RWPE1 (cell line): ENCODE data around the gene ANO2.

Experiments
- CTCF ChIA-PET: fragments of 350-600 bp; sonication (Branson Sonifier 250); formaldehyde crosslinking; extraction: SDS; loops from one replicate; lab custom pipeline; 2021; lab: Yijun Ruan, JAX
- POLR2A ChIA-PET: fragments of 400-600 bp; formaldehyde crosslinking; extraction: SDS; loops from one replicate; lab custom pipeline; 2020; ENCODE audit warnings: antibody characterized with exemption; ENCODE audit not compliant: low non-redundant PET; lab: Yijun Ruan, JAX
- DNase-seq: peaks from one replicate; pipeline ENCODE4 v3.0.0; 2012; ENCODE audit warnings: low spot score
- H3K27ac ChIP-seq: fragments of 450-650 bp; 2 replicates; pipeline ENCODE4 v1.5.1; 2017
- CTCF ChIP-seq: fragments of 450-650 bp; conservative IDR thresholded peaks from 2 replicates; pipeline ENCODE4 v1.5.1; 2017; ENCODE audit warnings: low read depth, mild to moderate bottlenecking

Gene ANO2

DNA sequence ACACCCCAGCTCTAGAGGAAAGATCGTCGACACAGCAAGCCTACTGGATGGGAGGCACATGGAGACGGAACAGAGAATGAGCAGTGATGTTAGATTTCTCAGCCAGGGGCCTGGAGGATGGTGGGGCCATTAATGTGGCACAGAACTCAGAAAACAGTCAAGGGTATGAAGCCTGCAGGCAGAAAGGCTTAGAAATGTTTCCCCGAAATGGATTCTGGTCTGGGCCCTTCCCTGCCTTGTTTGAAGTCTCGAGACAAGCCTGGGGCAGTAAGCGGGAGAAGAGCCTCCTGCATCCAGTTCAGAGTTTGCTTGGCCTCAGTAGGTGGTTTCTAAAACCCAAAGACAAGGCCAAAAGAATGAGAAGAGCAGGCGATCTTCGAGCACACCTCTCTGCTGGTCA, 354.7 kb downstream of the ANO2 start:
- CTCF ChIA-PET = no interaction called here
- POLR2A ChIA-PET = no interaction called here
- no peak for TF ChIP-seq CTCF
- no peak overlapping the region for H3K27ac ChIP-seq
- DNase-seq = no peak

- CTCF ChIA-PET = no interaction called here
- DNase-seq = no peak
- TF ChIP-seq CTCF = no peak
- POLR2A ChIA-PET = no interaction called here
- no peak overlapping the region for H3K27ac ChIP-seq
Measured at GRCh38 chr12:5589054-5589453, 356.0 kb downstream of the ANO2 start.

DNA sequence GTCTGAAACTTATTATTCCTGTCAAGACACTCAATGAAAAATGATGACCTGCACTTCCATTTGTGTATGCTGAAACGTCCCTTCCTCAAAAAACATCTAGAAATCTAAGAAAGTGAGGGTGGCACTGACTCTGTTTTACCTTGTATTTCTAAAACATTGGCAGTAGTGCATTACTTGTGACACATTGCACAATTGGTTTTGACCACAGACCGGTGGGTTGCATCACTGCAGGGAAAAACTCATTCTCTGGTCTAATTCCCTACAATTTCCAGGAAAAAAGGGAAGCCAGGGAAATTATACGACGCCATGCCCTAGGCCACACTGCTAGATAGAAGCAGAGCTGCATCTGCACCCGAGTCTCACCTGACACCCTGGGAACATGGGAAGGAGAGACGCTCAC, 356.5 kb downstream of the ANO2 start:
- DNase-seq = no peak
- H3K27ac ChIP-seq = no peak overlapping the region
- ChIA-PET CTCF (no interaction called here), POLR2A (no interaction called here)
- no peak for TF ChIP-seq CTCF

GRCh38 chr12:5588176-5588575, 356.9 kb downstream of the ANO2 start:
- CTCF ChIA-PET = interaction anchor here (0.6 kb wide), 1 partner anchor 128 kb away, joined by 4 read pairs; no protein-coding TSS in a partner anchor
- no peak for DNase-seq
- POLR2A ChIA-PET = no interaction called here
- no peak for TF ChIP-seq CTCF
- no peak overlapping the region for H3K27ac ChIP-seq

DNA sequence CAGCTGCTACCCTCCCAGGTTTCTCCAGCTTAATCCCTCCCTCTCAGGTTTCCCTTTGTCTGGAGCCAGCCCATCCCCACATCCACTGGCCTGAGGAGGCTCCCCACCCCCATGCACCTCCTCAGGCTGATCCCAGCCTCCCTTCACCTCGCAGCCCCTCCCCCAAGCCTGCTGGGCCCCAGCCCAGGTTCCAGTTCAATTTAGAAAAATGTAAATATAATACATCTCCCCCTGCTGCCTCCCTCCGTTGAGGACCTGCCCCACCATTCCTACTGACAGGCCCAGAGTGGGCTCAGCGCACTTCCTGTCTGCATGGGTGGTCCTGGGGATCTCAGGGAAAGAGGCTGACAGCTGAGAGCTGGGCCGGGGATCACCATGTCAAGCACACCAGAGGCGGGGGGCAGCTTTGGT, 357.3 kb downstream of the ANO2 start:
- CTCF ChIA-PET = interaction anchor here (0.6 kb wide), 1 partner anchor 129 kb away, joined by 4 read pairs; no protein-coding TSS in a partner anchor
- POLR2A ChIA-PET = no interaction called here
- TF ChIP-seq CTCF = no peak
- no peak for DNase-seq
- no peak overlapping the region for H3K27ac ChIP-seq

DNA sequence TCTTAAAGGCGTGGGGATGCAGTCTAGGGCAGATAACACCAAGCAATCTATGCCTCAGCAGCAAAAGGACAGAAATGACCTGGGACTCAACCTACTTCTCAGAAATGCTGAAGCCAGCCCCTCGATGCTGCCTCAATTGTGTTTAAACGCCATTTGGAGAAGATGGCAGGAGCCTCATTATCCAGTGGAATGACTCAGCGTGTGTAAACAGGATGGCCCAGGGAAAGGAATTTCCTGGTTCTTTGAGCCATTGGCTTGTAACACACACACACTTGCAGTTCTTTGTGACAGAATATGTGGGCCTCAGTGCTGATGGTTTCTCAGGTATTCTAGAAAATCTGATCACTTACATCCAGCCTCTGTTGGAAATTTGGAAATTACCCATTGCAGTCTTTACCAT, 358.9 kb downstream of the ANO2 start:
- TF ChIP-seq CTCF = no peak
- ChIA-PET POLR2A (no interaction called here), CTCF (no interaction called here)
- DNase-seq = no peak
- H3K27ac ChIP-seq = no peak overlapping the region

DNA sequence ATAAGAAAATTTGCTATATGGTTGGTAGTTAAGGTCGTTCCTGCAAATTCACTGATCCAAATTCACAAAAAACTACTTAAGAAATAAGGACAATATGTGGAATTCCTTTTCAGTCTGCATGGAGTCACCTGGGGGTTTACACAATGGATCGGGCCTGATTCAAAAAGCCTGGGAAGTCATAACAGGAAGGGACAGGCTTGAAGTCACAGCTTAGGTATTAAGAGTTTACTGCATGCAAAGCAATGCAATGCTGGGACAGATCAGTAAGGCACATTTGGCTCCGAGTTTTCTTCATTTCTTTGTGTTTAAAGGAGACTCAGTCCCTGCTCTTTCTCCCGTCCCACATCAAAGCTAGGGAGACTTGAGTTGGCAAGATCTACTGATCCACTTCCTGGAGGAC, 359.9 kb downstream of the ANO2 start:
- TF ChIP-seq CTCF = no peak
- no peak for DNase-seq
- H3K27ac ChIP-seq = no peak overlapping the region
- ChIA-PET POLR2A (no interaction called here), CTCF (no interaction called here)
